Activated CD4-positive, alpha-beta memory T cell treated with anti-CD3 and anti-CD28 coated beads for 36 hours (primary cell): Measurements from ENCODE around the gene SEPTIN11. TPM values are rescaled to one million over a fixed set of nuclear protein-coding genes. Genes with fewer than 3 reads are reported as not detected.

Experiments used
- CTCF ChIA-PET: fragments of 350-600 bp; sonication (Branson Sonifier 250); formaldehyde crosslinking; loops from one replicate; lab custom pipeline; 2021; ENCODE audit warnings: antibody characterized with exemption, inconsistent platforms; lab: Charles Lee
- POLR2A ChIA-PET: fragments of 350-600 bp; sonication (Branson Sonifier 250); formaldehyde crosslinking; loops from one replicate; lab custom pipeline; 2021; ENCODE audit warnings: antibody characterized with exemption; lab: Charles Lee
- DNase-seq: peaks from one replicate; pipeline ENCODE4 v3.0.0-alpha.2; 2020
- H3K27ac Mint-ChIP-seq: one replicate; pipeline ENCODE4 v1.8.0; 2021; ENCODE audit warnings: mixed read lengths
- H3K27me3 Mint-ChIP-seq: one replicate; pipeline ENCODE4 v1.8.0; 2021; ENCODE audit warnings: mixed read lengths
- H3K36me3 Mint-ChIP-seq: one replicate; pipeline ENCODE4 v1.8.0; 2021; ENCODE audit warnings: mixed read lengths
- H3K4me1 Mint-ChIP-seq: one replicate; pipeline ENCODE4 v1.8.0; 2021; ENCODE audit warnings: low read depth, mixed read lengths
- H3K4me3 Mint-ChIP-seq: one replicate; pipeline ENCODE4 v1.8.0; 2021; ENCODE audit warnings: mild to moderate bottlenecking, mixed read lengths
- H3K9me3 Mint-ChIP-seq: one replicate; pipeline ENCODE4 v1.8.0; 2021; ENCODE audit warnings: mixed read lengths
- intact Hi-C: fragments of 100-400 bp; cut with micrococcal nuclease; formaldehyde crosslinking; loops from one replicate; pipeline ENCODE4 v1.15.1; 2023
- total RNA-seq, 2 experiments: library from RNA; stranded (reverse); gene quantifications; one replicate each; pipeline ENCODE4 v1.2.3, GENCODE V29; 2021

Gene SEPTIN11
- total RNA-seq, 2 experiments from 2014 or later = 28.3 to 33.6 TPM

GRCh38 chr4:76997532-76997931 lies 48.0 kb downstream of the SEPTIN11 start:
- H3K4me1 Mint-ChIP-seq = peaks cover 32% of the 10 kb centered on the region
- intact Hi-C loops = loop anchor here (10.0 kb wide), 1 partner anchor 587 kb away; no protein-coding TSS in a partner anchor
- POLR2A ChIA-PET = no interaction called here
- CTCF ChIA-PET = no interaction called here
- no peaks in the 10 kb centered on the region for H3K27me3 Mint-ChIP-seq
- peaks cover 20% of the 10 kb centered on the region for H3K36me3 Mint-ChIP-seq
- DNase-seq = no peak
- H3K27ac Mint-ChIP-seq = no peak overlapping the region
- no peak overlapping the region for H3K4me3 Mint-ChIP-seq
- H3K9me3 Mint-ChIP-seq = no peaks in the 10 kb centered on the region

- ChIA-PET POLR2A (no interaction called here), CTCF (no interaction called here)
- Mint-ChIP-seq H3K9me3 (no peaks in the 10 kb centered on the region), H3K4me3 (no peak overlapping the region), H3K36me3 (peaks cover 22% of the 10 kb centered on the region), H3K4me1 (peaks cover 32% of the 10 kb centered on the region), H3K27me3 (no peaks in the 10 kb centered on the region), H3K27ac (no peak overlapping the region)
- no peak for DNase-seq
- intact Hi-C loops = loop anchor here (10.0 kb wide), 1 partner anchor 586 kb away; no protein-coding TSS in a partner anchor
These were observed 48.8 kb downstream of the SEPTIN11 start for GRCh38 chr4:76998251-76998901.

Other genes with a start within 250 kb of the SEPTIN11 start
- gene SOWAHB, start 51.6 kb upstream of the SEPTIN11 start, total RNA-seq = not detected
- gene CCNI, start 126.2 kb downstream of the SEPTIN11 start, total RNA-seq = 100 to 1,000 TPM; 259 to 264 TPM
- gene CCNG2, start 207.5 kb downstream of the SEPTIN11 start, total RNA-seq = 10 to 100 TPM; 23.9 to 25.1 TPM